Liver (tissue), 9 donors: ENCODE results near the gene SLC41A1. TPM values are rescaled to one million over a fixed set of nuclear protein-coding genes. Genes with fewer than 3 reads are reported as not detected.

ENCODE experiments used
- DNase-seq: peaks from one replicate; pipeline ENCODE4 v3.0.0-alpha.2; 2017; ENCODE audit warnings: low spot score
- H3K27ac ChIP-seq, 2 donors: one replicate each; pipeline ENCODE4 v1.7.0; 2013; ENCODE audit warnings: inconsistent platforms in 2 of 2, low read length in 2 of 2, control low read depth in 1 of 2, low read depth in 1 of 2, mild to moderate bottlenecking in 1 of 2
- H3K27me3 ChIP-seq, 4 donors: one replicate each; pipeline versions ENCODE4 v1.6.1 to v1.7.0; 2013; ENCODE audit warnings: low read length in 3 of 4, inconsistent platforms in 1 of 4, mild to moderate bottlenecking in 1 of 4, moderate library complexity in 1 of 4; ENCODE audit not compliant: control insufficient read depth in 4 of 4, insufficient read depth in 4 of 4
- H3K36me3 ChIP-seq, 4 donors: one replicate each; pipeline versions ENCODE4 v1.6.1 to v1.7.0; 2013; ENCODE audit warnings: low read length in 3 of 4, mild to moderate bottlenecking in 3 of 4, low read depth in 1 of 4, moderate library complexity in 1 of 4; ENCODE audit not compliant: control insufficient read depth in 4 of 4, insufficient read depth in 3 of 4
- H3K4me1 ChIP-seq, 4 donors: one replicate each; pipeline versions ENCODE4 v1.6.1 to v1.7.0; 2013; ENCODE audit warnings: low read length in 3 of 4, mild to moderate bottlenecking in 3 of 4, moderate library complexity in 1 of 4; ENCODE audit not compliant: control insufficient read depth in 4 of 4, insufficient read depth in 4 of 4
- H3K4me3 ChIP-seq, 3 donors: one replicate each; pipeline versions ENCODE4 v1.6.1 to v1.7.0; 2013; ENCODE audit warnings: low read length in 3 of 3, control low read depth in 1 of 3, low read depth in 1 of 3, mild to moderate bottlenecking in 1 of 3
- H3K9ac ChIP-seq, 2 donors: one replicate each; pipeline ENCODE4 v1.7.0; 2013; ENCODE audit warnings: low read length in 2 of 2, mild to moderate bottlenecking in 2 of 2, moderate library complexity in 2 of 2, control low read depth in 1 of 2, low read depth in 1 of 2
- H3K9me3 ChIP-seq, 4 donors: one replicate each; pipeline versions ENCODE4 v1.6.1 to v1.7.0; 2013; ENCODE audit warnings: low read length in 3 of 4; ENCODE audit not compliant: control insufficient read depth in 4 of 4
- ATF3 ChIP-seq: IDR thresholded peaks from 2 replicates; pipeline ENCODE4 v1.6.1; 2016; ENCODE audit warnings: antibody characterized with exemption
- CTCF ChIP-seq: fragments of 150-350 bp; IDR thresholded peaks from 2 replicates; pipeline ENCODE4 v1.5.1; 2017; ENCODE audit warnings: improper control_type of control experiment, low read depth, low read length; ENCODE audit not compliant: missing input control
- FOXA1 ChIP-seq: IDR thresholded peaks from 2 replicates; pipeline ENCODE4 v1.6.1; 2016; ENCODE audit warnings: antibody characterized with exemption
- FOXA2 ChIP-seq: IDR thresholded peaks from 2 replicates; pipeline ENCODE4 v1.6.1; 2016; ENCODE audit warnings: antibody characterized with exemption
- GABPA ChIP-seq, 2 donors: IDR thresholded peaks in 1 of 2; conservative IDR thresholded peaks in 1 of 2; 2 replicates each; pipeline ENCODE4 v1.6.1; 2016; ENCODE audit warnings: antibody characterized with exemption in 2 of 2, mild to moderate bottlenecking in 1 of 2, moderate library complexity in 1 of 2
- HNF4A ChIP-seq, 2 donors: conservative IDR thresholded peaks; 2 replicates each; pipeline ENCODE4 v1.6.1; 2016; ENCODE audit warnings: antibody characterized with exemption in 2 of 2, mild to moderate bottlenecking in 2 of 2
- HNF4G ChIP-seq: IDR thresholded peaks from 2 replicates; pipeline ENCODE4 v1.6.1; 2016; ENCODE audit warnings: antibody characterized with exemption
- MAX ChIP-seq: IDR thresholded peaks from 2 replicates; pipeline ENCODE4 v1.6.1; 2016; ENCODE audit warnings: antibody characterized with exemption
- NR2F2 ChIP-seq: IDR thresholded peaks from 2 replicates; pipeline ENCODE4 v1.6.1; 2016; ENCODE audit warnings: antibody characterized with exemption
- RAD21 ChIP-seq, 2 donors: IDR thresholded peaks; 2 replicates each; pipeline ENCODE4 v1.6.1; 2016; ENCODE audit warnings: antibody characterized with exemption in 2 of 2, mild to moderate bottlenecking in 2 of 2
- REST ChIP-seq: IDR thresholded peaks from 2 replicates; pipeline ENCODE4 v1.6.1; 2016; ENCODE audit warnings: antibody characterized with exemption, mild to moderate bottlenecking
- RXRA ChIP-seq, 2 donors: IDR thresholded peaks; 2 replicates each; pipeline ENCODE4 v1.6.1; 2017 to 2018; ENCODE audit warnings: antibody characterized with exemption in 2 of 2, mild to moderate bottlenecking in 1 of 2
- SP1 ChIP-seq: IDR thresholded peaks from 2 replicates; pipeline ENCODE4 v1.6.1; 2018; ENCODE audit warnings: antibody characterized with exemption, mild to moderate bottlenecking
- TAF1 ChIP-seq: conservative IDR thresholded peaks from 2 replicates; pipeline ENCODE4 v1.6.1; 2016; ENCODE audit warnings: antibody characterized with exemption, mild to moderate bottlenecking
- WGBS: extraction: QIAGEN DNeasy Blood & Tissue Kit; methylation state at CpG from one replicate; pipeline ENCODE4 v1.1.7; 2013; 5-methylcytosine and 5-hydroxymethylcytosine counted together
- polyA plus RNA-seq, 2 donors: library from polyadenylated mRNA; stranded (reverse) in 1 of 2; unstranded in 1 of 2; fragments of 200-250 nt in 1 of 2; fragments of >200 nt in 1 of 2; fragmentation: Nextera tagmentation in 1 of 2; extraction: Ambion mirVana in 1 of 2; gene quantifications; one replicate each; pipeline versions ENCODE4 v1.2.1 to v1.2.3, GENCODE V29; 2013 to 2015
- total RNA-seq, 2 donors: library from RNA; depleted of rRNA; stranded (reverse); fragments of >200 nt; gene quantifications; one replicate each; pipeline ENCODE4 v1.2.3, GENCODE V29; 2014
- donor health status: healthy.
- donor health status: healthy.
- donor health status: healthy.
- donor health status: healthy.
- donor health status: healthy.

Gene SLC41A1
- total and polyA plus RNA-seq, 4 donors: 2.6 to 9.1 (median 4.1) TPM

GRCh38 chr1:205840146-205840923 lies 27.3 kb upstream of the SLC41A1 start:
- no peaks in the 10 kb centered on the region for H3K9me3 ChIP-seq
- no peak overlapping the region for H3K27ac ChIP-seq
- no peak overlapping the region for H3K9ac ChIP-seq
- no peak overlapping the region for H3K4me3 ChIP-seq
- peaks cover 0 to 16% (median 10%) of the 10 kb centered on the region in 4 donors for H3K4me1 ChIP-seq
- TF ChIP-seq MAX (no peak), FOXA2 (no peak), CTCF (no peak), NR2F2 (no peak), ATF3 (no peak), GABPA (IDR thresholded peaks at IDR 0.05 in 1 of 2, conservative IDR thresholded peaks at IDR 0.05 in 1 of 2) (no peak), FOXA1 (no peak), REST (no peak), HNF4G (no peak), HNF4A (conservative IDR thresholded peaks at IDR 0.05) (no peak), SP1 (no peak)
- WGBS: 85% methylated on average over 4 of the region's 4 CpGs
- H3K36me3 ChIP-seq: no peaks in the 10 kb centered on the region
- H3K27me3 ChIP-seq: no peaks in the 10 kb centered on the region
- no peak for DNase-seq

- H3K9me3 ChIP-seq: no peaks in the 10 kb centered on the region
- WGBS: 86% methylated on average over 7 of the region's 7 CpGs
- no peak overlapping the region for H3K27ac ChIP-seq
- TF ChIP-seq FOXA1 (no peak), TAF1 (no peak), ATF3 (no peak), RXRA (IDR thresholded peaks at IDR 0.05) (no peak), RAD21 (IDR thresholded peaks at IDR 0.05) (no peak), CTCF (no peak), GABPA (IDR thresholded peaks at IDR 0.05 in 1 of 2, conservative IDR thresholded peaks at IDR 0.05 in 1 of 2) (no peak), SP1 (no peak), HNF4G (no peak), MAX (no peak)
- peaks cover 0 to 4% (median under 1%) of the 10 kb centered on the region in 4 donors for H3K4me1 ChIP-seq
- H3K4me3 ChIP-seq: no peak overlapping the region
- no peak for DNase-seq
- H3K9ac ChIP-seq: no peak overlapping the region
- H3K27me3 ChIP-seq: no peaks in the 10 kb centered on the region
- H3K36me3 ChIP-seq: no peaks in the 10 kb centered on the region
Observed at GRCh38 chr1:205837382-205837970, 24.5 kb upstream of the SLC41A1 start.
